GM06990 (cell line): Measurements from ENCODE around the gene NAALADL2.

Source experiments
- DNase-seq: peaks from one replicate; pipeline ENCODE4 v3.0.0-alpha.2; 2011; ENCODE audit not compliant: insufficient read length; ENCODE audit errors: extremely low read depth
- H3K27me3 ChIP-seq: replicated peaks from 2 replicates; pipeline ENCODE4 v1.6.0; 2011; ENCODE audit warnings: low read length; ENCODE audit not compliant: control insufficient read depth, insufficient read depth
- H3K36me3 ChIP-seq: 2 replicates; pipeline ENCODE4 v1.5.1; 2011; ENCODE audit warnings: low read length; ENCODE audit not compliant: control insufficient read depth, insufficient read depth
- H3K4me3 ChIP-seq: replicated peaks from 2 replicates; pipeline ENCODE4 v1.5.1; 2011; ENCODE audit warnings: low read depth, mild to moderate bottlenecking, control low read depth, low read length
- CTCF ChIP-seq: IDR thresholded peaks from 2 replicates; pipeline ENCODE4 v1.5.1; 2011; ENCODE audit warnings: low read length, control low read depth, mild to moderate bottlenecking, inconsistent platforms; ENCODE audit not compliant: insufficient read depth, poor library complexity, severe bottlenecking

Gene NAALADL2

GRCh38 chr3:175464362-175464761 lies 605.2 kb downstream of the NAALADL2 start:
- Histone ChIP-seq H3K36me3 (no peaks in the 10 kb centered on the region), H3K4me3 (no peak overlapping the region), H3K27me3 (no peaks in the 10 kb centered on the region)
- no peak for DNase-seq
- TF ChIP-seq CTCF = no peak

GRCh38 chr3:175469124-175469523 lies 610.0 kb downstream of the NAALADL2 start:
- no peak overlapping the region for H3K4me3 ChIP-seq
- no peaks in the 10 kb centered on the region for H3K27me3 ChIP-seq
- no peaks in the 10 kb centered on the region for H3K36me3 ChIP-seq
- TF ChIP-seq CTCF = no peak
- no peak for DNase-seq

- Histone ChIP-seq H3K36me3 (no peaks in the 10 kb centered on the region), H3K27me3 (no peaks in the 10 kb centered on the region), H3K4me3 (no peak overlapping the region)
- no peak for TF ChIP-seq CTCF
- no peak for DNase-seq
These were observed 616.6 kb downstream of the NAALADL2 start for GRCh38 chr3:175475765-175476164.

GRCh38 chr3:175476489-175476888 lies 617.4 kb downstream of the NAALADL2 start:
- H3K4me3 ChIP-seq = no peak overlapping the region
- DNase-seq = no peak
- no peaks in the 10 kb centered on the region for H3K36me3 ChIP-seq
- no peak for TF ChIP-seq CTCF
- no peaks in the 10 kb centered on the region for H3K27me3 ChIP-seq

GRCh38 chr3:175477651-175478224 lies 618.6 kb downstream of the NAALADL2 start:
- no peaks in the 10 kb centered on the region for H3K36me3 ChIP-seq
- no peak for TF ChIP-seq CTCF
- H3K27me3 ChIP-seq = no peaks in the 10 kb centered on the region
- peak; percentile 13 for DNase-seq
- peak overlapping the region; percentile 21 for H3K4me3 ChIP-seq

GRCh38 chr3:175478301-175478700 lies 619.2 kb downstream of the NAALADL2 start:
- peak overlapping the region; percentile 21 for H3K4me3 ChIP-seq
- no peak for DNase-seq
- H3K36me3 ChIP-seq = no peaks in the 10 kb centered on the region
- H3K27me3 ChIP-seq = no peaks in the 10 kb centered on the region
- no peak for TF ChIP-seq CTCF
